ENCODE results near the gene SHROOM3.

Gene SHROOM3

GRCh38 chr4:76665721-76666120 is 230.7 kb downstream of the SHROOM3 start:
- DNase-seq: no peak

- no peak for DNase-seq
Measured at GRCh38 chr4:76666944-76667532, 232.0 kb downstream of the SHROOM3 start.

GRCh38 chr4:76670631-76671030 is 235.6 kb downstream of the SHROOM3 start:
- DNase-seq: no peak

- no peak for DNase-seq
Measured at GRCh38 chr4:76673362-76673761, 238.3 kb downstream of the SHROOM3 start.

GRCh38 chr4:76674983-76675382 is 240.0 kb downstream of the SHROOM3 start:
- no peak for DNase-seq

- no peak for DNase-seq
Measured at GRCh38 chr4:76677571-76678326, 242.7 kb downstream of the SHROOM3 start.

GRCh38 chr4:76679691-76680090 is 244.7 kb downstream of the SHROOM3 start:
- no peak for DNase-seq

GRCh38 chr4:76680952-76681351 is 245.9 kb downstream of the SHROOM3 start:
- DNase-seq: no peak

- no peak for DNase-seq
Measured at GRCh38 chr4:76681996-76682395, 247.0 kb downstream of the SHROOM3 start.

GRCh38 chr4:76683144-76683543 is 248.1 kb downstream of the SHROOM3 start:
- no peak for DNase-seq

GRCh38 chr4:76687746-76688448 is 252.9 kb downstream of the SHROOM3 start:
- DNase-seq: no peak

GRCh38 chr4:76688619-76689144 is 253.7 kb downstream of the SHROOM3 start:
- DNase-seq: no peak

GRCh38 chr4:76689145-76689817 is 254.3 kb downstream of the SHROOM3 start:
- no peak for DNase-seq

- DNase-seq: peak; percentile 48
Measured at GRCh38 chr4:76690011-76690905, 255.2 kb downstream of the SHROOM3 start.

GRCh38 chr4:76690906-76691275 is 255.9 kb downstream of the SHROOM3 start:
- DNase-seq: no peak

GRCh38 chr4:76691807-76692582 is 257.0 kb downstream of the SHROOM3 start:
- no peak for DNase-seq

- no peak for DNase-seq
Measured at GRCh38 chr4:76692761-76693160, 257.7 kb downstream of the SHROOM3 start.

GRCh38 chr4:76694056-76694455 is 259.0 kb downstream of the SHROOM3 start:
- DNase-seq: no peak

- peak; percentile 64 for DNase-seq
Measured at GRCh38 chr4:76696109-76696508, 261.1 kb downstream of the SHROOM3 start.

GRCh38 chr4:76697129-76697803 is 262.2 kb downstream of the SHROOM3 start:
- DNase-seq: no peak

GRCh38 chr4:76698141-76698540 is 263.1 kb downstream of the SHROOM3 start:
- no peak for DNase-seq
